C4-2B (cell line): ENCODE measurements around the gene MCUR1.

Source experiments
- ZFX ChIP-seq: fragments of 450-650 bp; IDR thresholded peaks from 2 replicates; pipeline ENCODE4 v1.6.1; 2017
- TF ChIP-seq, protein P1 (sequence below): fragments of 450-650 bp; conservative IDR thresholded peaks from 2 replicates; pipeline ENCODE4 v1.5.1; 2017; ENCODE audit warnings: mild to moderate bottlenecking

DNA sequence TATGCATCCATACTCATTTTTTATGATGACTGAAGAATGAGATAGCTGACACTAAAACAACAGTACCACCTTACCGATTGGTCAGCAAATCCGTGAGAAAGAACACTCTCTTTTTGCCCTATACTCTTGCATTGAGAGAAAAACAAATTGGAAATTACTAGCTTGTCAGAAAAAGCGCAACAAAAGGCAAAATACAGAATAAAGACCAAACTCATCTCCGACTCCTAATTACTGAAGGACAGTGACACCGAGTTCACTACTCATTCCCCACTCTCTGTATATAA is 2.1 kb downstream of the MCUR1 start:
- TF ChIP-seq, protein P1, sequence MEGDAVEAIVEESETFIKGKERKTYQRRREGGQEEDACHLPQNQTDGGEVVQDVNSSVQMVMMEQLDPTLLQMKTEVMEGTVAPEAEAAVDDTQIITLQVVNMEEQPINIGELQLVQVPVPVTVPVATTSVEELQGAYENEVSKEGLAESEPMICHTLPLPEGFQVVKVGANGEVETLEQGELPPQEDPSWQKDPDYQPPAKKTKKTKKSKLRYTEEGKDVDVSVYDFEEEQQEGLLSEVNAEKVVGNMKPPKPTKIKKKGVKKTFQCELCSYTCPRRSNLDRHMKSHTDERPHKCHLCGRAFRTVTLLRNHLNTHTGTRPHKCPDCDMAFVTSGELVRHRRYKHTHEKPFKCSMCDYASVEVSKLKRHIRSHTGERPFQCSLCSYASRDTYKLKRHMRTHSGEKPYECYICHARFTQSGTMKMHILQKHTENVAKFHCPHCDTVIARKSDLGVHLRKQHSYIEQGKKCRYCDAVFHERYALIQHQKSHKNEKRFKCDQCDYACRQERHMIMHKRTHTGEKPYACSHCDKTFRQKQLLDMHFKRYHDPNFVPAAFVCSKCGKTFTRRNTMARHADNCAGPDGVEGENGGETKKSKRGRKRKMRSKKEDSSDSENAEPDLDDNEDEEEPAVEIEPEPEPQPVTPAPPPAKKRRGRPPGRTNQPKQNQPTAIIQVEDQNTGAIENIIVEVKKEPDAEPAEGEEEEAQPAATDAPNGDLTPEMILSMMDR = no peak
- TF ChIP-seq ZFX = no peak
